ENCODE measurements around the gene FLNA. TPM values are rescaled to one million over a fixed set of nuclear protein-coding genes. Genes with fewer than 3 reads are reported as not detected.

FLNA gene
- polyA plus RNA-seq, 2 of the 4 experiments (the other 2 are of a cell fraction): 303 to 1,116 TPM

- 92% methylated on average over 11 of the region's 13 CpGs for WGBS (ENCODE audit: missing lambda C conversion rate)
- CTCF ChIA-PET: interaction anchor here (1.0 to 1.6 kb wide), 2 partner anchors 14 to 29 kb away, joined by 3 to 5 read pairs; no protein-coding TSS in a partner anchor
- H3K4me2 ChIP-seq: no peak overlapping the region
- FAIRE-seq (no peak), DNase-seq (ENCODE audit: low read depth in 1 of 2, low spot score in 1 of 2) (no peak), ATAC-seq (no peak)
- H3K4me1 ChIP-seq: peaks cover 75% of the 10 kb centered on the region
- H3K27ac ChIP-seq: no peak overlapping the region
- no peak for TF ChIP-seq RARB (CRISPR knock-in tag; IDR thresholded peaks at IDR 0.05)
- no peak for TF ChIP-seq ZNF302 (CRISPR knock-in tag; IDR thresholded peaks at IDR 0.05)
- TF ChIP-seq HOXB5 (CRISPR knock-in tag; IDR thresholded peaks at IDR 0.05): no peak
- POLR2A ChIA-PET: interaction anchor here (0.8 kb wide), 1 partner anchor 15 kb away, joined by 4 read pairs; no protein-coding TSS in a partner anchor
- H3K9me3 ChIP-seq: no peaks in the 10 kb centered on the region
- no peak overlapping the region for H3K4me3 ChIP-seq
Observed at GRCh38 chrX:154354516-154354915, 19.9 kb downstream of the FLNA start.

GRCh38 chrX:154354013-154354412, 20.4 kb downstream of the FLNA start:
- no peak for FAIRE-seq
- WGBS (ENCODE audit: missing lambda C conversion rate): 88% methylated on average over 11 of the region's 14 CpGs
- CTCF ChIA-PET: interaction anchor here (0.8 to 1.6 kb wide), 3 partner anchors 11 to 30 kb away, joined by 3 to 5 read pairs (median 5); no protein-coding TSS in a partner anchor

GRCh38 chrX:154353172-154353843, 21.1 kb downstream of the FLNA start:
- no peaks in the 10 kb centered on the region for H3K9me3 ChIP-seq
- TF ChIP-seq NPAS2 (CRISPR knock-in tag; IDR thresholded peaks at IDR 0.05; ENCODE audit: borderline replicate concordance) (no peak), JUN (IDR thresholded peaks at IDR 0.05) (peak in 1 of 2 experiments; percentile 3; a peak in 1 of 5 replicates)
- no peak overlapping the region for H3K4me2 ChIP-seq
- no peak for ATAC-seq
- ChIA-PET POLR2A (no interaction called here), CTCF (interaction anchor here (0.8 to 1.6 kb wide), 2 partner anchors 12 to 15 kb away, joined by 5 read pairs; no protein-coding TSS in a partner anchor)
- H3K27ac ChIP-seq: no peak overlapping the region
- no peak for FAIRE-seq
- H3K4me3 ChIP-seq: no peak overlapping the region
- WGBS (ENCODE audit: missing lambda C conversion rate): 92% methylated on average over 15 of the region's 24 CpGs
- peak in 1 of 2 experiments; percentile 7 for DNase-seq (ENCODE audit: low read depth in 1 of 2, low spot score in 1 of 2)
- H3K4me1 ChIP-seq: peaks cover 75% of the 10 kb centered on the region

More at GRCh38 chrX:154354013-154354412, 20.4 kb downstream of the FLNA start:
- Histone ChIP-seq H3K4me1 (peaks cover 75% of the 10 kb centered on the region), H3K4me2 (no peak overlapping the region), H3K4me3 (no peak overlapping the region), H3K27ac (no peak overlapping the region), H3K9me3 (no peaks in the 10 kb centered on the region)
- 0 out of 2 replicates have a peak, but pooled peaks have one; percentile 50 for TF ChIP-seq POLR2AphosphoS2 (conservative IDR thresholded peaks at IDR 0.05; ENCODE audit: low read length)
- TF ChIP-seq ELK1 (IDR thresholded peaks at IDR 0.05; ENCODE audit: low read depth, low read length): no peak
- POLR2A ChIA-PET: interaction anchor here (0.8 kb wide), 1 partner anchor 15 kb away, joined by 4 read pairs; no protein-coding TSS in a partner anchor
- peak in 1 of 2 experiments; percentile 12 for DNase-seq (ENCODE audit: low read depth in 1 of 2, low spot score in 1 of 2)
- no peak for ATAC-seq

- Histone ChIP-seq H3K27ac (no peak overlapping the region), H3K9me3 (no peaks in the 10 kb centered on the region), H3K4me1 (peaks cover 75% of the 10 kb centered on the region), H3K4me3 (no peak overlapping the region), H3K4me2 (no peak overlapping the region)
- ATAC-seq: no peak
- DNase-seq (ENCODE audit: low read depth in 1 of 2, low spot score in 1 of 2): peak in 1 of 2 experiments; percentile 16
- FAIRE-seq: no peak
- 0 out of 5 replicates have a peak, but pooled peaks of 1 of the 2 experiments have one; percentile 13 for TF ChIP-seq JUN (IDR thresholded peaks at IDR 0.05)
- TF ChIP-seq HEYL (CRISPR knock-in tag; IDR thresholded peaks at IDR 0.05): no peak
- WGBS (ENCODE audit: missing lambda C conversion rate): 79% methylated on average over 5 of the region's 13 CpGs
- ChIA-PET POLR2A (no interaction called here), CTCF (no interaction called here)
Observed at GRCh38 chrX:154352466-154352865, 22.0 kb downstream of the FLNA start.

- DNase-seq (ENCODE audit: low read depth in 1 of 2, low spot score in 1 of 2): no peak
- no peak for ATAC-seq
- POLR2A ChIA-PET: no interaction called here
- Histone ChIP-seq H3K4me1 (peaks cover 79% of the 10 kb centered on the region), H3K4me3 (no peak overlapping the region), H3K27ac (no peak overlapping the region), H3K9me3 (no peaks in the 10 kb centered on the region), H3K4me2 (no peak overlapping the region)
- TF ChIP-seq CEBPB (IDR thresholded peaks at IDR 0.05): no peak
- TF ChIP-seq JUNB (IDR thresholded peaks at IDR 0.05): no peak
- TF ChIP-seq E2F6 (IDR thresholded peaks at IDR 0.05; ENCODE audit: borderline replicate concordance, low read depth): no peak
- no peak for TF ChIP-seq RCOR1 (IDR thresholded peaks at IDR 0.05; ENCODE audit: low read depth, low read length)
- no peak for TF ChIP-seq ZSCAN20 (CRISPR knock-in tag; IDR thresholded peaks at IDR 0.05)
- no peak for TF ChIP-seq POLR2A (IDR thresholded peaks at IDR 0.05; ENCODE audit: low read length)
- no peak for TF ChIP-seq KDM1A (IDR thresholded peaks at IDR 0.05; ENCODE audit: low read depth)
- TF ChIP-seq ZNF302 (CRISPR knock-in tag; IDR thresholded peaks at IDR 0.05): no peak
- TF ChIP-seq CBX8 (IDR thresholded peaks at IDR 0.05): no peak
- TF ChIP-seq FOSL2 (IDR thresholded peaks at IDR 0.05): no peak
- no peak for TF ChIP-seq FOSL2 (CRISPR knock-in tag; IDR thresholded peaks at IDR 0.05)
- CTCF ChIA-PET: no interaction called here
- WGBS (ENCODE audit: missing lambda C conversion rate): 80% methylated on average over 3 of the region's 14 CpGs
- FAIRE-seq: no peak
Observed at GRCh38 chrX:154352012-154352401, 22.4 kb downstream of the FLNA start.

Data from A549 (cell line).